ENCODE results near the gene DDX31. TPM values are rescaled to one million over a fixed set of nuclear protein-coding genes. Genes with fewer than 3 reads are reported as not detected.

DDX31 gene
- total RNA-seq, result 9.0 TPM

DNA sequence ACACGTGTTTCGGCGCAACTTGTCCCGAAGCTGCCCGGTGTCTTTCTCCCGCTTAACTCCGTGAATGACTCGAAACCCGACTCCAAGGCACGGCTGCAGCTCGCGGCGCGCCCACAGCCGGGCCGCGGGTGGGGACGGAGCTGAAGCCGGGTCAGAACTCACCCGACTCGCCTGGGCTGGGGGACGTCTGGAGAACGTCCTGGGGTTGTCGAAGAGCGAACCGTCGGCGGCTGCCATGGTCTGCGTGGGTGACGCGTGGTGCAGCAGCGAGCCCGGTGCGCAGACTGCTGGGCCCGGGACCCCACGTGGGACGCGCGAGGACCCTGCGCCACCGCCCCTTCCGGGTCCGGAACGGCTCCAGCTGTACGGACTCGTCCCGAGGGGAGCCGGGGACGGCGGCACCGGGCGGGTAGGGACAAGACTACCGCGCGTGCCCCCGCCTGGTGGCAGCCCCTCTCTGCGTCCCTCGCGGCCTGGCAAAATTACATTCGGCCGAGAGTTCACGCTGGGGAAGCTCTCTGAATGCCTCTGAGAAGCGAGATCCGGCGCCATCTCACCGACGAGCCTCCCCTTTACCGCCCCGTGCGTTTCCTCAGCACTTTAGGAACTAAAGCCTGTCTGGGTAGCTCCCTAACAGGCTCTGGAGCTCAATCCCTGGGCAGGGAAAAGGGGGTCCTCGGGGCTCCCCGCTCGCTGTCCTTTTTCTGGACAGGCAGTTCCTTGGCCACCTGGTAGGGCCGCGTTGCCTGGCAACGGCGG lies at the start of gene DDX31:
Gene DDX31, minus strand, starts transcription at position 286 of the 759 bp plus-strand sequence. Its CDS starts 49 bp downstream, at position 237.

GRCh38 chr9:132670457-132671391 lies 941 bp upstream of the DDX31 start, which contains the start of gene GTF3C4:
TSS of gene GTF3C4 (plus strand) at chr9:132670464. CDS start at chr9:132670599, 135 bp downstream.

DNA sequence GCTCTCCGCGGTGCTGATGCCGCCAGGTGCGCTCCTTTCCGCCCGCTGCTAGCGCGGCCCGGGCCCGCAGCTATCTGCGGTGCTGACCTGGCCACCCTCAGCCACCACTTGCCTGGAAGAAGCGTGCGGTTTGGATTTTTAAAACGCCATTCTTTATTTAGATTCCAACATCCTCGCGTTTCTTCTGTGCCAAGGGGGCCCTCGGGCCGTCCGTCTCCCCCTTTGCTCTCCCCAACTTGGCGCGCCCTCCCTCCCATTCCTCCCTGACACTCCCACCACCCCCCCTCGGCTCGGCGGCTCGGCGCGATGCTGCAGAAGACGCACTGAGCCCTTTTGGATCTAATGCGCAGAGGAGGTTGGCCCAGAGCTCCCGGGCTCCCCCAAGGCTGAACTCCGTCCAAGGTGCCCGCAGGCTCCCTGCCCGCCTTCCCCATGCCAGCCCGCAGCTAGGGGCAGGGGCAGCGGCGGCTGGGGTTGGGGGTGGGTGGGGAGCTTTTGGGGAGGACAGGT lies 87.5 kb downstream of the DDX31 start, which contains the start of gene BARHL1:
Gene BARHL1, plus strand, starts transcription at position 331 of the 510 bp plus-strand sequence. CDS start 192 bp downstream, outside the sequence.

Other genes with a start within 250 kb of the DDX31 start
- gene BARHL1, start 87.4 kb downstream of the DDX31 start, total RNA-seq, result 0.69 TPM
- 21.9 TPM for gene GTF3C4, start 481 bp upstream of the DDX31 start, total RNA-seq
- 3.5 TPM for gene AK8, start 208.3 kb upstream of the DDX31 start, total RNA-seq
- gene SPACA9, start 208.9 kb upstream of the DDX31 start, total RNA-seq, result 5.1 TPM

Data from diencephalon (tissue), 1 donor.